Activated T-cell treated with anti-CD3 and anti-CD28 coated beads, Interleukin-2, amount 50 U/mL, for 4 hours (primary cell): Measurements from ENCODE around the gene IVL. TPM values are rescaled to one million over a fixed set of nuclear protein-coding genes. Genes with fewer than 3 reads are reported as not detected.

Experiments used
- ATAC-seq, 2 donors: fragments of 200-7000 bp; cut with Tn5 transposase; one replicate each; pipeline ENCODE4 v1.10.0; 2021
- DNase-seq: peaks from one replicate; pipeline ENCODE4 v3.0.0-alpha.2; 2020
- H3K27me3 Mint-ChIP-seq: one replicate; pipeline ENCODE4 v1.8.0; 2021; ENCODE audit warnings: low read depth, mixed read lengths
- H3K36me3 Mint-ChIP-seq: one replicate; pipeline ENCODE4 v1.8.0; 2022; ENCODE audit warnings: mixed read lengths; ENCODE audit not compliant: insufficient read depth
- H3K4me1 Mint-ChIP-seq: one replicate; pipeline ENCODE4 v1.8.0; 2021; ENCODE audit warnings: low read depth, mixed read lengths
- H3K4me3 Mint-ChIP-seq: one replicate; pipeline ENCODE4 v1.8.0; 2021; ENCODE audit warnings: mild to moderate bottlenecking, moderate library complexity, mixed read lengths
- H3K9me3 Mint-ChIP-seq: one replicate; pipeline ENCODE4 v1.8.0; 2021; ENCODE audit warnings: mixed read lengths
- total RNA-seq, 3 donors: library from RNA; stranded (reverse); gene quantifications; one replicate each; pipeline ENCODE4 v1.2.1, GENCODE V29; 2021

The IVL gene
- total RNA-seq, 3 donors from 2014 or later: not detected

GRCh38 chr1:152912471-152912870 lies 4.1 kb downstream of the IVL start:
- H3K27me3 Mint-ChIP-seq: peaks cover 34% of the 10 kb centered on the region
- H3K36me3 Mint-ChIP-seq: no peaks in the 10 kb centered on the region
- H3K4me1 Mint-ChIP-seq: no peaks in the 10 kb centered on the region
- H3K4me3 Mint-ChIP-seq: no peak overlapping the region
- DNase-seq (no peak), ATAC-seq (no peak)
- no peaks in the 10 kb centered on the region for H3K9me3 Mint-ChIP-seq

GRCh38 chr1:152912900-152913299 lies 4.6 kb downstream of the IVL start:
- H3K36me3 Mint-ChIP-seq: no peaks in the 10 kb centered on the region
- H3K4me3 Mint-ChIP-seq: no peak overlapping the region
- ATAC-seq (no peak), DNase-seq (no peak)
- H3K4me1 Mint-ChIP-seq: no peaks in the 10 kb centered on the region
- H3K9me3 Mint-ChIP-seq: no peaks in the 10 kb centered on the region
- peaks cover 34% of the 10 kb centered on the region for H3K27me3 Mint-ChIP-seq

DNA sequence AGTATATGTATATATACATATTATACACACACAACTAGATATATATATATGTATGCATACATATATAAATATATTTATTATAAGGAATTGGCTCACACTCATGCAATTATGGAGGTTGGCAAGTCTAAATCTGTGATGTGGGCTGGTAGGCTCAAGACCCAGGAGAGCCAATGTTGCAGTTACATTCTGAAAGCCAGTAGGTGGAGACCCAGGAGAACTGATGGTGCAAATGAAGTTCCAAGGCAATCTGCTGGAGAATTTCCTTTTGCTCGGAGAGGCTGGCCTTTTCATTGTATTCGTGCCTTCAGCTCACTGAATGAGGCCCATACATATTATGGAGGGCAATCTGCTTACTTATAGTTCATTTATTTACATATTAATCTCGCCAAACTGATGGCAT lies 9.4 kb downstream of the IVL start:
- no peak overlapping the region for H3K4me3 Mint-ChIP-seq
- DNase-seq (no peak), ATAC-seq (no peak)
- H3K36me3 Mint-ChIP-seq: no peaks in the 10 kb centered on the region
- no peaks in the 10 kb centered on the region for H3K9me3 Mint-ChIP-seq
- H3K27me3 Mint-ChIP-seq: peaks cover 23% of the 10 kb centered on the region
- no peaks in the 10 kb centered on the region for H3K4me1 Mint-ChIP-seq

DNA sequence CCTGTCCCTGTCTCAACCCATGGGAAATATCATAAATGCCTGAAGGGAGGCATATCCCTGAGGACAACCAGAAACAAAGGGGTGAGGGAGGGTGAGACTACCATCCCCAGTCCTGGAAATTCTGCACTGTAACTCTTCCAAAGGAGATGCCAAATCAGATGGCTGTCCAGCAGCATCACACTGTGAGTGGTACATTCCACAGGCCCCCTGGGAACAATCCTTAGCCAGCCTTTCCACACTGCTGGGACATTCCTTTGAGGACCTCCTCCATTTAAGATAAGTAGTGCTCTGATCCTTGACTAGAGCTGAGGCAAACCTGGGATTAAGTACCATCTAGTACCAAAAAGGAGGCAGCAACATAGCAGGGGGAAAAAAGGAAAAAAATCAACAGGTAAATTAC lies 10.7 kb downstream of the IVL start:
- no peaks in the 10 kb centered on the region for H3K4me1 Mint-ChIP-seq
- no peaks in the 10 kb centered on the region for H3K9me3 Mint-ChIP-seq
- DNase-seq: no peak
- H3K36me3 Mint-ChIP-seq: no peaks in the 10 kb centered on the region
- H3K27me3 Mint-ChIP-seq: peaks cover 17% of the 10 kb centered on the region
- no peak overlapping the region for H3K4me3 Mint-ChIP-seq
- ATAC-seq: no peak

DNA sequence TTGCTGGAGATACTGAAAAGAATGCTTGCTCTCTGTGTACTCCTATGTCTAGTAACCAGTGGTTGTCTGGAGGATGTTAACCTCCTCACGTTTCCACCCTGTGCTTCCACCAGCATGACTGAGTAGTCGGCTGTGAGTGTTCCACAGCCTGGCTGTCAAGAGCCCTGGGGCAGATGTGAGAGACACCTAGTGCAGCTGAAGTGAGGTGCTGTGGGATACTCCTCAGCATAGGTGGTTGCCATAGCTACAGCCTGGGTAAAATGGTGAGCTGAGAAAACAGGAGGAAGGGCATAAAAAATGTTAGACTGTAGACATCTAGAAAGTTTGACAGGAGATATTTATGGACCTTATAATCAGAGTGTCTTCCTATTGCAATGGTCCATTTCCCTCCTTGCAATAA lies 15.8 kb downstream of the IVL start:
- peaks cover 8% of the 10 kb centered on the region for H3K27me3 Mint-ChIP-seq
- DNase-seq (no peak), ATAC-seq (no peak)

GRCh38 chr1:152926091-152926490 lies 17.7 kb downstream of the IVL start:
- Mint-ChIP-seq H3K27me3 (peaks cover 8% of the 10 kb centered on the region), H3K36me3 (no peaks in the 10 kb centered on the region)
- DNase-seq: no peak

More for the DNA sequence above, 15.8 kb downstream of the IVL start:
- no peaks in the 10 kb centered on the region for H3K36me3 Mint-ChIP-seq
- no peaks in the 10 kb centered on the region for H3K9me3 Mint-ChIP-seq
- H3K4me3 Mint-ChIP-seq: no peak overlapping the region
- no peaks in the 10 kb centered on the region for H3K4me1 Mint-ChIP-seq

GRCh38 chr1:152928671-152929070 lies 20.3 kb downstream of the IVL start:
- no peaks in the 10 kb centered on the region for H3K36me3 Mint-ChIP-seq
- H3K27me3 Mint-ChIP-seq: peaks cover 6% of the 10 kb centered on the region

More at GRCh38 chr1:152926091-152926490, 17.7 kb downstream of the IVL start:
- Mint-ChIP-seq H3K4me1 (no peaks in the 10 kb centered on the region), H3K9me3 (no peaks in the 10 kb centered on the region), H3K4me3 (no peak overlapping the region)
- no peak for ATAC-seq

GRCh38 chr1:152932170-152932811 lies 23.9 kb downstream of the IVL start:
- H3K4me3 Mint-ChIP-seq: no peak overlapping the region
- no peak for DNase-seq
- ATAC-seq: no peak
- H3K27me3 Mint-ChIP-seq: peaks cover 3% of the 10 kb centered on the region
- H3K4me1 Mint-ChIP-seq: no peaks in the 10 kb centered on the region
- no peaks in the 10 kb centered on the region for H3K9me3 Mint-ChIP-seq
- H3K36me3 Mint-ChIP-seq: no peaks in the 10 kb centered on the region

More at GRCh38 chr1:152928671-152929070, 20.3 kb downstream of the IVL start:
- no peaks in the 10 kb centered on the region for H3K4me1 Mint-ChIP-seq
- H3K4me3 Mint-ChIP-seq: no peak overlapping the region
- ATAC-seq (no peak), DNase-seq (no peak)
- no peaks in the 10 kb centered on the region for H3K9me3 Mint-ChIP-seq

GRCh38 chr1:152933196-152933595 lies 24.9 kb downstream of the IVL start:
- DNase-seq (no peak), ATAC-seq (no peak)
- H3K36me3 Mint-ChIP-seq: no peaks in the 10 kb centered on the region
- H3K4me3 Mint-ChIP-seq: no peak overlapping the region
- no peaks in the 10 kb centered on the region for H3K4me1 Mint-ChIP-seq
- H3K27me3 Mint-ChIP-seq: peaks cover 3% of the 10 kb centered on the region
- H3K9me3 Mint-ChIP-seq: no peaks in the 10 kb centered on the region

GRCh38 chr1:152940614-152941013 lies 32.3 kb downstream of the IVL start:
- H3K27me3 Mint-ChIP-seq: peaks cover 9% of the 10 kb centered on the region
- no peak overlapping the region for H3K4me3 Mint-ChIP-seq
- H3K9me3 Mint-ChIP-seq: no peaks in the 10 kb centered on the region
- ATAC-seq (no peak), DNase-seq (no peak)
- no peaks in the 10 kb centered on the region for H3K36me3 Mint-ChIP-seq
- no peaks in the 10 kb centered on the region for H3K4me1 Mint-ChIP-seq

DNA sequence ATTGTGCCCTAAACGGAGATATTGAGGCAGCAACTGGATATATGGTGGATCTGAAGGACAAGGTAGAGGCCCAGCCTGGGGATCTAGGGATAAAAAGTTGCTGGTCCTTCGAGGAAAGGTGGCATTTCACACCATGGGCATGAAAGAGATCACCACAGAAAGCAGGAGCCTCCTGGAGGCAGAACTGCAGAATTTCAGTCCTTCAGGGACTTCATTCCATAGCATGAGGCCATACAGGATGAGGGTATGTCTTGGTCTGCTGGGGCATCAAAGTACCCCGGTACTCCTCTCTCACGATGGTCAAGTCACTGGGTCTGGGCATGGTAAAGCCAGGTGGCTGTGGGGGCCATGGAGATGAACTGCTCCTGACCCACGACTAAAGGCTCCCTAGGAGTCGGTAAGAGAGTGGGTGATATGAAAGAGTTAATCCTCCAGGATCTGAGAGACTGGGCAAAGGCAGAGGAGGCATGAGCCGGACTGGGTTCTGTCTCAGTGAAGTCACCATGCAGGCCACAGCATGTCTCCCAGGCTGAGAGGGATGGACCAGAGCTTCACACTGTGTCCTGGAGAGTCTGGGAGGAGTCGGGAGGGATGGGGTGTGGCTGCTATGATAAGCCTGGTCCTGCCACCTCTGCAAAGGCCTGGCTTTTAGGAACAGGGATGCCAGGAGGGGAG lies 32.8 kb downstream of the IVL start:
- H3K36me3 Mint-ChIP-seq: no peaks in the 10 kb centered on the region
- DNase-seq (no peak), ATAC-seq (no peak)
- peaks cover 9% of the 10 kb centered on the region for H3K27me3 Mint-ChIP-seq
- no peak overlapping the region for H3K4me3 Mint-ChIP-seq
- no peaks in the 10 kb centered on the region for H3K9me3 Mint-ChIP-seq
- H3K4me1 Mint-ChIP-seq: no peaks in the 10 kb centered on the region

- Mint-ChIP-seq H3K9me3 (no peaks in the 10 kb centered on the region), H3K36me3 (no peaks in the 10 kb centered on the region), H3K4me1 (no peaks in the 10 kb centered on the region), H3K27me3 (peaks cover 9% of the 10 kb centered on the region), H3K4me3 (no peak overlapping the region)
- DNase-seq (no peak), ATAC-seq (no peak)
Measured at GRCh38 chr1:152942161-152942560, 33.8 kb downstream of the IVL start.

DNA sequence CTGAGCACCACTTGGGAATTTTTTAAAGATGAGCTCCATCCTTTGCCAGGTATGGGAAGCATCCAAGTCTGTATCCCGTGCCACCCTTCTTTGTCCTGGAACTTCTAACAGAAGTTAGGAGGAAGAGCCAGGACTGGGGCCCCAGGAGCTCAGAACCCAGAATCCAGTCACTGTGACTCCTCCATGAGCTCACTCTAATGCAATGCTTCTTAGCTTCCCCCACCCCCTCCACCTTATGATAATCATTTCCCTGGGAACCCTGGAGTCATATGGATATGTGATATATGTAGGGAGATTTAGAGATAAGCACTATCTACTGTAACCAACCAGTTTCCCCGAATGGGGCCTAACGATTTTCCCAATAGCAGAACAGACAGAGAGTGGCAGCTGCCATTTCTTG lies 37.9 kb downstream of the IVL start:
- H3K4me3 Mint-ChIP-seq: no peak overlapping the region
- H3K4me1 Mint-ChIP-seq: no peaks in the 10 kb centered on the region
- H3K9me3 Mint-ChIP-seq: no peaks in the 10 kb centered on the region
- peaks cover 9% of the 10 kb centered on the region for H3K27me3 Mint-ChIP-seq
- DNase-seq: no peak
- no peaks in the 10 kb centered on the region for H3K36me3 Mint-ChIP-seq
- ATAC-seq: no peak

DNA sequence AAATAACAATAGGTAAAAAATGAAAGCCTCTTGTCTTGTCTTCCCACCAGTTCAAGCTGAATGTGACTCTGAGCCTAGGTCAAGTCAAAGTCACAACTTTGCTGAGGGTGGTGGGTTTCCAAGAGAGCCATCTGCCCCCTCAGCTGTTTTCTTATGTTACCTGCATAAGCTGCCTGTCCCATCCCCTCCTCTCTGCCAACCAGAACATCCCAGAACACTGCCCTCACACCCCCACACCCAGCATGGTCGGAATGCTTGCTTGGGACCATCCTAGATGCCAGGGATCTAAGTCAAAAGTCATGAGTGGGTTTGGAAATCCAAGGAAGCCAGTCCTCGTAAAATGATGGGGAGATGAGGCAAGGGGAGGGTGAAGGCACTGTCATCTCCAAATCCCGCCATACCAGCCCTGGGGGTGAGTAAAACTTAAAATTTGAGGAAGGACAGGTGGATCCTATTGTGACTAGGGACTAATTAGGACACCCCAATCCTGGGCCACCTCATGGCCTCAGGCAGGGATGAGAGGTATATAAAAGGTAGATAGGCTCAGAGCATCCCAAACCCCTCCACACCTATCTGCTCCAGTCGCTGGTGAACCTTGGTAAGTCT lies 38.4 kb downstream of the IVL start, which contains the start of gene SPRR5:
Gene SPRR5 (plus strand): TSS at position 556 of the 606 bp plus-strand sequence. CDS start 1,349 bp downstream, outside the sequence.
- H3K36me3 Mint-ChIP-seq: no peaks in the 10 kb centered on the region
- ATAC-seq (no peak), DNase-seq (no peak)
- H3K4me3 Mint-ChIP-seq: no peak within 1 kb of the TSS
- no peaks in the 10 kb centered on the region for H3K9me3 Mint-ChIP-seq
- H3K4me1 Mint-ChIP-seq: no peaks in the 10 kb centered on the region
- H3K27me3 Mint-ChIP-seq: peaks cover 9% of the 10 kb centered on the region

GRCh38 chr1:152951711-152952110 lies 43.4 kb downstream of the IVL start:
- Mint-ChIP-seq H3K27me3 (peaks cover 11% of the 10 kb centered on the region), H3K36me3 (no peaks in the 10 kb centered on the region), H3K4me1 (no peaks in the 10 kb centered on the region), H3K9me3 (no peaks in the 10 kb centered on the region), H3K4me3 (no peak overlapping the region)
- DNase-seq (no peak), ATAC-seq (no peak)
